Skeletal muscle cell (primary cell): ENCODE data around the gene NBPF12.
"Not testable (repeated sequence)": the region's sequence is repeated elsewhere in the genome, so short reads cannot be mapped to it uniquely, and the experiment has no call there.

ENCODE experiments used
- DNase-seq: peaks from one replicate; pipeline ENCODE4 v3.0.0-alpha.2; 2010; ENCODE audit warnings: low read depth
- H3K4me3 ChIP-seq: 2 replicates; pipeline ENCODE4 v1.5.1; 2011; ENCODE audit warnings: low read depth, mild to moderate bottlenecking, control low read depth, low read length, moderate library complexity

The NBPF12 gene

DNA sequence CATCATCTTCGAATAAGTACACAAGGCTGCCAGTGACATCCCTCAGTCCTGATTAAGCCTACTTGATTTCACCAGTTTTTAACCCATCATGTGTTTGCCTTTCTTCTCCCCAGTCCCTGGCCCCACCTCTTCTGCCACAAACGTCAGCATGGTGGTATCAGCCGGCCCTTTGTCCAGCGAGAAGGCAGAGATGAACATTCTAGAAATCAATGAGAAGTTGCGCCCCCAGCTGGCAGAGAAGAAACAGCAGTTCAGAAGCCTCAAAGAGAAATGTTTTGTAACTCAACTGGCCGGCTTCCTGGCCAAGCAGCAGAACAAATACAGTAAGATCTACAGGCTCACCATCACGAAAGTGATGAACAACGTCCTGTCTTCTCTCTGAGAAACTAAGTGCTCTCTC, 28.2 kb downstream of the NBPF12 start:
- not testable (repeated sequence) for DNase-seq

GRCh38 chr1:146970656-146971055, 32.5 kb downstream of the NBPF12 start:
- peak; percentile 0 for DNase-seq

More for the DNA sequence above, 28.2 kb downstream of the NBPF12 start:
- not testable (repeated sequence) for H3K4me3 ChIP-seq

DNA sequence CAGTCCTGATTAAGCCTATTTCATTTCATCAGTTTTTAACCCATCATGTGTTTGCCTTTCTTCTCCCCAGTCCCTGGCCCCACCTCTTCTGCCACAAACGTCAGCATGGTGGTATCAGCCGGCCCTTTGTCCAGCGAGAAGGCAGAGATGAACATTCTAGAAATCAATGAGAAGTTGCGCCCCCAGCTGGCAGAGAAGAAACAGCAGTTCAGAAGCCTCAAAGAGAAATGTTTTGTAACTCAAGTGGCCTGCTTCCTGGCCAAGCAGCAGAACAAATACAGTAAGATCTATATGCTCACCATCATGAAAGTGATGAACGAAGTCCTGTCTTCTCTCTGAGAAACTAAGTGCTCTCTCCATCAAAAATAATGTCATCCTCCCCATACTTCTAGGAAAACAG, 34.6 kb downstream of the NBPF12 start:
- not testable (repeated sequence) for H3K4me3 ChIP-seq, DNase-seq

More at GRCh38 chr1:146970656-146971055, 32.5 kb downstream of the NBPF12 start:
- H3K4me3 ChIP-seq, result not testable (repeated sequence)

GRCh38 chr1:146985855-146986254, 47.7 kb downstream of the NBPF12 start:
- DNase-seq, H3K4me3 ChIP-seq: not testable (repeated sequence)

DNA sequence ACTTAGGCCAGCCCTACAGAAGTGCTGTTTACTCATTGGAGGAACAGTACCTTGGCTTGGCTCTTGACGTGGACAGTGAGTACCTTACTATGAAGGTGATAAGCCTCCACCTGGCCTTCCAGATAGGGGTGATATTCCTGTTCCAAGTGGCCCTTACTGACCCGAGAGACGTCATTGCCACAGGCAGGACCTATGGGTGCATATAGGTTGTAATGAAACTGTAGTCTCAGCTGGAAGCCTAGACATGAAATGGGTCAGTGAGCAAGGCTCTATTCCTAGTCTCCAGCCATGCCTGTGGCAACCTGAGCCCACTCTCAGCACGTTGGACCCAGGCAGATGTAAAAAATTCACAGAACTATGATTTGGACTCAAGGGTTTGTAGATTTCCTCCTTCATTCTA, 48.3 kb downstream of the NBPF12 start:
- H3K4me3 ChIP-seq, DNase-seq: not testable (repeated sequence)

- not testable (repeated sequence) for H3K4me3 ChIP-seq, DNase-seq
Measured at GRCh38 chr1:146987502-146987901, 49.4 kb downstream of the NBPF12 start.

- not testable (repeated sequence) for H3K4me3 ChIP-seq, DNase-seq
Measured at GRCh38 chr1:146989455-146989854, 51.3 kb downstream of the NBPF12 start.

DNA sequence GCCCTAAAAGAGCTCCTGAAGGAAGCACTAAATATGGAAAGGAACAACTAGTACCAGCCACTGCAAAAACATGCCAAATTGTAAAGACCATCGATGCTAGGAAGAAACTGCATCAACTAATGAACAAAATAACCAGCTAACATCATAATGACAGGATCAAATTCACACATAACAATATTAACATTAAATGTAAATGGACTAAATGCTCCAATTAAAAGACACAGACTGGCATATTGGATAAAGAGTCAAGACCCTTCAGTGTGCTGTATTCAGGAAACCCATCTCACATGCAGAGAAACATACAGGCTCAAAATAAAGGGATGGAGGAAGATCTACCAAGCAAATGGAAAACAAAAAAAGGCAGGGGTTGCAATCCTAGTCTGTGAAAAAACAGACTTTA, 70.4 kb downstream of the NBPF12 start:
- H3K4me3 ChIP-seq, DNase-seq: not testable (repeated sequence)

DNA sequence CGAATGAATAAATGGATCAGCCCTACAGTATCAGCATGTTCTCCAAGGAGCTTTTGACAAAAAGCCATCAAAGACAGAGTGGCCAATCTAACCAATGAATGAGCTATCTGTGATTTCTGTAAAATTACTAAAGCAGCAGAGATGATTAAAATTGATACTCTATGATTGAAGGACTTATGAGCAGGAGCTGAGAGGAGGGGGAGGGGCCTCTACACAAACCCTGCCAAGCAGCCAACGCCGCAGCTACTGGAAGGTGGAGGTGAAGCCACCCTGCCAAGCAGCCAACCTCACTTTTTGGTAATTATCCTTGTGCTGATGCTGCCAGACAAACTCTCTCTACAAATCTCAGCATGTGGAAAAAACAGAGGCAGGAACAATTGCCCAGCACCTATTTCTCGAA, 88.9 kb downstream of the NBPF12 start:
- DNase-seq, result not testable (repeated sequence)

GRCh38 chr1:147030066-147030653, 92.0 kb downstream of the NBPF12 start:
- peak; percentile 14 for DNase-seq
- H3K4me3 ChIP-seq, result not testable (repeated sequence)

More for the DNA sequence above, 88.9 kb downstream of the NBPF12 start:
- not testable (repeated sequence) for H3K4me3 ChIP-seq

GRCh38 chr1:147039916-147040315, 101.8 kb downstream of the NBPF12 start:
- H3K4me3 ChIP-seq, result no peak overlapping the region
- no peak for DNase-seq

- not testable (repeated sequence) for DNase-seq, H3K4me3 ChIP-seq
Measured at GRCh38 chr1:147042891-147043290, 104.8 kb downstream of the NBPF12 start.

GRCh38 chr1:147044511-147044910, 106.4 kb downstream of the NBPF12 start:
- H3K4me3 ChIP-seq, DNase-seq: not testable (repeated sequence)
